ENCODE measurements around the gene SOX6.

SOX6 gene

GRCh38 chr11:16262645-16262955, 93.7 kb downstream of the SOX6 start:
- H3K4me3 ChIP-seq (ENCODE audit: low read depth, low read length): no peak overlapping the region
- TF ChIP-seq CTCF (IDR thresholded peaks at IDR 0.05; ENCODE audit: low read depth, low read length, missing control alignments): no peak
- in situ Hi-C loops (cut with HindIII; ENCODE audit: low sequenced_read_pairs): no loop called here
- no peak for DNase-seq (ENCODE audit: low read depth)

GRCh38 chr11:16261836-16262644, 94.3 kb downstream of the SOX6 start:
- H3K4me3 ChIP-seq (ENCODE audit: low read depth, low read length): no peak overlapping the region
- in situ Hi-C loops (cut with HindIII; ENCODE audit: low sequenced_read_pairs): no loop called here
- TF ChIP-seq CTCF (IDR thresholded peaks at IDR 0.05; ENCODE audit: low read depth, low read length, missing control alignments): no peak
- DNase-seq (ENCODE audit: low read depth): no peak

- no peak for DNase-seq (ENCODE audit: low read depth)
Measured at GRCh38 chr11:16252373-16252772, 104.0 kb downstream of the SOX6 start.

GRCh38 chr11:16248248-16248647, 108.1 kb downstream of the SOX6 start:
- H3K4me3 ChIP-seq (ENCODE audit: low read depth, low read length): no peak overlapping the region
- in situ Hi-C loops (cut with HindIII; ENCODE audit: low sequenced_read_pairs): no loop called here
- no peak for TF ChIP-seq CTCF (IDR thresholded peaks at IDR 0.05; ENCODE audit: low read depth, low read length, missing control alignments)
- no peak for DNase-seq (ENCODE audit: low read depth)

More at GRCh38 chr11:16252373-16252772, 104.0 kb downstream of the SOX6 start:
- H3K4me3 ChIP-seq (ENCODE audit: low read depth, low read length): no peak overlapping the region
- in situ Hi-C loops (cut with HindIII; ENCODE audit: low sequenced_read_pairs): no loop called here
- TF ChIP-seq CTCF (IDR thresholded peaks at IDR 0.05; ENCODE audit: low read depth, low read length, missing control alignments): peak; percentile 43

- in situ Hi-C loops (cut with HindIII; ENCODE audit: low sequenced_read_pairs): no loop called here
- no peak overlapping the region for H3K4me3 ChIP-seq (ENCODE audit: low read depth, low read length)
- no peak for TF ChIP-seq CTCF (IDR thresholded peaks at IDR 0.05; ENCODE audit: low read depth, low read length, missing control alignments)
- DNase-seq (ENCODE audit: low read depth): no peak
Measured at GRCh38 chr11:16242806-16243205, 113.5 kb downstream of the SOX6 start.

GRCh38 chr11:16240687-16241086, 115.7 kb downstream of the SOX6 start:
- TF ChIP-seq CTCF (IDR thresholded peaks at IDR 0.05; ENCODE audit: low read depth, low read length, missing control alignments): no peak
- no peak overlapping the region for H3K4me3 ChIP-seq (ENCODE audit: low read depth, low read length)
- in situ Hi-C loops (cut with HindIII; ENCODE audit: low sequenced_read_pairs): no loop called here
- no peak for DNase-seq (ENCODE audit: low read depth)
